ENCODE measurements around the gene KRT2. TPM values are rescaled to one million over a fixed set of nuclear protein-coding genes. Genes with fewer than 3 reads are reported as not detected.

KRT2 gene
- total and polyA plus RNA-seq, 12 donors = 0.16 TPM; not detected in 11

- Histone ChIP-seq H3K9me3 (replicated peaks in 1 of 3) (no peaks in the 10 kb centered on the region), H3K27ac (no peak overlapping the region), H3K36me3 (replicated peaks in 1 of 2) (no peaks in the 10 kb centered on the region), H3K4me1 (replicated peaks in 1 of 2) (no peaks in the 10 kb centered on the region), H3K27me3 (peaks cover 13% of the 10 kb centered on the region), H3K4me3 (no peak overlapping the region)
- TF ChIP-seq POLR2A (IDR thresholded peaks at IDR 0.05) = no peak
- no peak for DNase-seq
- intact Hi-C loops (cut with DNase I) = no loop called here
- whole genome bisulfite sequencing, 4 donors = 47 to 73% (median 58%) methylated on average over 6 of the region's 6 CpGs
These were observed 3.2 kb upstream of the KRT2 start for GRCh38 chr12:52655251-52655650.

GRCh38 chr12:52650520-52651081 is 1.4 kb downstream of the KRT2 start:
- peak in 4 of 7 donors; percentile 4 to 52 (median 20) for DNase-seq
- no peaks in the 10 kb centered on the region for H3K4me1 ChIP-seq (replicated peaks in 1 of 2)
- peak overlapping the region in 1 of 5 donors; percentile 34 for H3K27ac ChIP-seq
- H3K4me3 ChIP-seq = no peak overlapping the region
- TF ChIP-seq, protein P1, sequence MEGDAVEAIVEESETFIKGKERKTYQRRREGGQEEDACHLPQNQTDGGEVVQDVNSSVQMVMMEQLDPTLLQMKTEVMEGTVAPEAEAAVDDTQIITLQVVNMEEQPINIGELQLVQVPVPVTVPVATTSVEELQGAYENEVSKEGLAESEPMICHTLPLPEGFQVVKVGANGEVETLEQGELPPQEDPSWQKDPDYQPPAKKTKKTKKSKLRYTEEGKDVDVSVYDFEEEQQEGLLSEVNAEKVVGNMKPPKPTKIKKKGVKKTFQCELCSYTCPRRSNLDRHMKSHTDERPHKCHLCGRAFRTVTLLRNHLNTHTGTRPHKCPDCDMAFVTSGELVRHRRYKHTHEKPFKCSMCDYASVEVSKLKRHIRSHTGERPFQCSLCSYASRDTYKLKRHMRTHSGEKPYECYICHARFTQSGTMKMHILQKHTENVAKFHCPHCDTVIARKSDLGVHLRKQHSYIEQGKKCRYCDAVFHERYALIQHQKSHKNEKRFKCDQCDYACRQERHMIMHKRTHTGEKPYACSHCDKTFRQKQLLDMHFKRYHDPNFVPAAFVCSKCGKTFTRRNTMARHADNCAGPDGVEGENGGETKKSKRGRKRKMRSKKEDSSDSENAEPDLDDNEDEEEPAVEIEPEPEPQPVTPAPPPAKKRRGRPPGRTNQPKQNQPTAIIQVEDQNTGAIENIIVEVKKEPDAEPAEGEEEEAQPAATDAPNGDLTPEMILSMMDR (IDR thresholded peaks at IDR 0.05) = no peak
- no peak for TF ChIP-seq POLR2A (IDR thresholded peaks at IDR 0.05)
- WGBS, 4 donors = 59 to 70% (median 69%) methylated on average over 12 of the region's 12 CpGs
- intact Hi-C loops (cut with DNase I) = no loop called here
- H3K27me3 ChIP-seq = peaks cover 13% of the 10 kb centered on the region
- no peaks in the 10 kb centered on the region for H3K36me3 ChIP-seq (replicated peaks in 1 of 2)
- H3K9me3 ChIP-seq (replicated peaks in 1 of 3) = no peaks in the 10 kb centered on the region

DNA sequence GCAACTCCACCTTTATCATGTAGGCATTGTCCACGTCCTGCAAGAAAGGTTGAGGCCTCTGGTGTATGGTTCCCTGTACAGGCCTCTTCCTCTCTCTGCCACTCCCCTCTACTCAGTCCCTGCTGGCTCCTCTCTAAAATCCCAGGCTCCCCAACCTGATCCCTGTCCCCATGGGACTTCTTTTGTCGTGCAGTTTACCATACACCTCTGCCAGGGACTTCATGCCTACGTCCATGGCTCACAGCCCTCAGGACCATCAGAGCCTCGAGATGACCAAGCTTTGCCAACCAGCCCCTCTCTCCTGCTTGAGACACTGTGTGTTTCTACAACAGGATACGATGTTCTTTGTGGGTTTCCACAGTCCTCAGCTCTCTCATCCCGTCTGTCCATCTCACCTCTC is 2.9 kb downstream of the KRT2 start:
- no peaks in the 10 kb centered on the region for H3K36me3 ChIP-seq (replicated peaks in 1 of 2)
- no peak for DNase-seq
- H3K27ac ChIP-seq = no peak overlapping the region
- no peak overlapping the region for H3K4me3 ChIP-seq
- H3K9me3 ChIP-seq (replicated peaks in 1 of 3) = no peaks in the 10 kb centered on the region
- H3K4me1 ChIP-seq (replicated peaks in 1 of 2) = no peaks in the 10 kb centered on the region
- TF ChIP-seq, protein P1 (IDR thresholded peaks at IDR 0.05) = no peak
- no peak for TF ChIP-seq POLR2A (IDR thresholded peaks at IDR 0.05)
- peaks cover 9% of the 10 kb centered on the region for H3K27me3 ChIP-seq
- intact Hi-C loops (cut with DNase I) = no loop called here
- 63 to 81% (median 74%) methylated on average over 6 of the region's 6 CpGs for WGBS, 4 donors

DNA sequence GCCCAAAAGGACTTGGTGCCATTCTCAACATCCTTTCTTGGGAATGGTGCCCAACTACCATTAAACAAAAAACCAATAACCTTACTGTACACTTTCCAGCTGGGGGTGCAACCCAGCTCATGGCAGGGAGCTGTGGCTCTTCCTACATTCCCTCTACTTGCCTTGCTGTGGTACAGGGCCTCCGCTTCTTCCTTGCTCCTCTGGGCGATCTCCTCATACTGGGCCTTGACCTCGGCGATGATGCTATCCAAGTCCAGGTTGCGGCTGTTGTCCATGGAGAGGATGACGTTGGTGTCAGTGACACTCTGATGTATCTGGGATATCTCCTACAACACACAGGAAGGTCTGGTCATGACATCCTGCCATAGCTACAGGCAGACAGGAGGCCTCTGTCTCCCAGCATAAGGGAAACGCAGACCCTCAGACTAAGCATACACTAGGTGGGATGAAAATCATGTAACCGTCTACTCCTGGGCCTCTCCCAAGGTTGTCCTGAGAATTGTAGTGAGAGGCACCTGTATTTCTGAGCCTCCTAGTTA is 3.9 kb downstream of the KRT2 start:
- Histone ChIP-seq H3K27me3 (peaks cover 3% of the 10 kb centered on the region), H3K27ac (no peak overlapping the region), H3K36me3 (replicated peaks in 1 of 2) (no peaks in the 10 kb centered on the region), H3K9me3 (replicated peaks in 1 of 3) (no peaks in the 10 kb centered on the region), H3K4me1 (replicated peaks in 1 of 2) (no peaks in the 10 kb centered on the region), H3K4me3 (no peak overlapping the region)
- WGBS, 4 donors = 92 to 99% (median 93%) methylated on average over 8 of the region's 8 CpGs
- intact Hi-C loops (cut with DNase I) = no loop called here
- TF ChIP-seq, protein P1 (IDR thresholded peaks at IDR 0.05) = no peak
- TF ChIP-seq POLR2A (IDR thresholded peaks at IDR 0.05) = no peak
- no peak for DNase-seq

DNA sequence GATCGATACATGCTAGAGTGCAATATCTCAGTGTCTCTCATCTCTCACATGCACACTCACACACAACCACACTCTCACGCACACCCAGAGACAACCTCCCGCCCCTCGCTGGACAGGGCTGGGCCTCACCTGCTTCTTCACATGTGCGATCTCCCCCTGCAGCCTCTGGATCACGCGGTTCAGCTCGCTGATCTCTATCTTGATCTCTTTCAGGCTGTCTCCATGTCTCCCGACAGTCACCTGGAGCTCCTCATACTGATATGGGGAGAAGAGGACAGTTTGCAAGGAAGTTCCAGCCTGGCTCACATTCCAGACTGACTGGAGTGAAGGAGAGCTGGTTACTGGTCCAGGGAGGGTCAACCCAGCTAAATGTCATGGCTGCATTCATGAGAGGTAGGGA is 4.4 kb downstream of the KRT2 start:
- intact Hi-C loops (cut with DNase I) = no loop called here
- Histone ChIP-seq H3K9me3 (replicated peaks in 1 of 3) (no peaks in the 10 kb centered on the region), H3K27ac (no peak overlapping the region), H3K27me3 (peaks cover under 1% of the 10 kb centered on the region), H3K36me3 (replicated peaks in 1 of 2) (no peaks in the 10 kb centered on the region), H3K4me1 (replicated peaks in 1 of 2) (no peaks in the 10 kb centered on the region), H3K4me3 (no peak overlapping the region)
- TF ChIP-seq, protein P1 (IDR thresholded peaks at IDR 0.05) = no peak
- no peak for TF ChIP-seq POLR2A (IDR thresholded peaks at IDR 0.05)
- DNase-seq = no peak
- 92 to 97% (median 93%) methylated on average over 9 of the region's 9 CpGs for WGBS, 4 donors

Measured in adrenal gland (tissue), 12 donors.